ENCODE measurements around the gene NMT1. TPM values are rescaled to one million over a fixed set of nuclear protein-coding genes. Genes with fewer than 3 reads are reported as not detected.

Gene NMT1
- total RNA-seq, 2 donors from 2014 or later, result 68.0 to 127 TPM

GRCh38 chr17:45038728-45039634 is 22.1 kb upstream of the NMT1 start:
- Histone ChIP-seq H3K27ac (no peak overlapping the region), H3K9me3 (no peaks in the 10 kb centered on the region), H3K27me3 (no peaks in the 10 kb centered on the region), H3K4me1 (no peaks in the 10 kb centered on the region), H3K36me3 (no peaks in the 10 kb centered on the region), H3K4me3 (no peak overlapping the region), H3K9ac (ENCODE audit: low read depth in 2 of 2, low read length in 2 of 2) (peak overlapping the region in 1 of 2 donors; percentile 52)
- TF ChIP-seq CTCF (IDR thresholded peaks at IDR 0.05), result no peak
- DNase-seq, result no peak
- intact Hi-C loops (cut with DNase I), result no loop called here

GRCh38 chr17:45040459-45040858 is 20.7 kb upstream of the NMT1 start:
- intact Hi-C loops (cut with DNase I), result no loop called here
- no peak for TF ChIP-seq CTCF (IDR thresholded peaks at IDR 0.05)
- Histone ChIP-seq H3K4me1 (no peaks in the 10 kb centered on the region), H3K36me3 (no peaks in the 10 kb centered on the region), H3K4me3 (no peak overlapping the region), H3K27ac (no peak overlapping the region), H3K9ac (ENCODE audit: low read depth in 2 of 2, low read length in 2 of 2) (no peak overlapping the region), H3K27me3 (no peaks in the 10 kb centered on the region), H3K9me3 (no peaks in the 10 kb centered on the region)
- DNase-seq, result no peak

GRCh38 chr17:45042346-45043120 is 18.6 kb upstream of the NMT1 start:
- Histone ChIP-seq H3K4me3 (no peak overlapping the region), H3K36me3 (no peaks in the 10 kb centered on the region), H3K27ac (no peak overlapping the region), H3K9ac (ENCODE audit: low read depth in 2 of 2, low read length in 2 of 2) (no peak overlapping the region), H3K9me3 (no peaks in the 10 kb centered on the region), H3K4me1 (no peaks in the 10 kb centered on the region), H3K27me3 (no peaks in the 10 kb centered on the region)
- no peak for TF ChIP-seq CTCF (IDR thresholded peaks at IDR 0.05)
- no peak for DNase-seq
- intact Hi-C loops (cut with DNase I), result no loop called here

- Histone ChIP-seq H3K9me3 (no peaks in the 10 kb centered on the region), H3K27me3 (no peaks in the 10 kb centered on the region), H3K36me3 (no peaks in the 10 kb centered on the region), H3K4me3 (no peak overlapping the region), H3K9ac (ENCODE audit: low read depth in 2 of 2, low read length in 2 of 2) (no peak overlapping the region), H3K27ac (no peak overlapping the region), H3K4me1 (no peaks in the 10 kb centered on the region)
- intact Hi-C loops (cut with DNase I), result no loop called here
- DNase-seq, result no peak
- TF ChIP-seq CTCF (IDR thresholded peaks at IDR 0.05), result no peak
Measured at GRCh38 chr17:45043813-45044540, 17.1 kb upstream of the NMT1 start.

- Histone ChIP-seq H3K4me3 (no peak overlapping the region), H3K27me3 (no peaks in the 10 kb centered on the region), H3K36me3 (no peaks in the 10 kb centered on the region), H3K9me3 (no peaks in the 10 kb centered on the region), H3K9ac (ENCODE audit: low read depth in 2 of 2, low read length in 2 of 2) (no peak overlapping the region), H3K4me1 (peaks cover 7% of the 10 kb centered on the region), H3K27ac (no peak overlapping the region)
- intact Hi-C loops (cut with DNase I), result no loop called here
- DNase-seq, result no peak
- no peak for TF ChIP-seq CTCF (IDR thresholded peaks at IDR 0.05)
Measured at GRCh38 chr17:45046537-45047125, 14.5 kb upstream of the NMT1 start.

Data from colonic mucosa (tissue), 4 donors.